Endothelial cell of umbilical vein (primary cell): ENCODE data around the gene SLC4A4. TPM values are rescaled to one million over a fixed set of nuclear protein-coding genes. Genes with fewer than 3 reads are reported as not detected.

Experiments used
- BruUV-seq: library from RNA; stranded (reverse); fragments of 400-500 nt; replicated peaks from 2 replicates; lab custom pipeline; 2021; lab: Mats Ljungman, UMichigan
- CTCF ChIA-PET: fragments of 300-600, 350-600 bp; sonication (Branson Sonifier 250); formaldehyde crosslinking; loops from one replicate; lab custom pipeline; 2021; ENCODE audit warnings: antibody characterized with exemption, inconsistent platforms; lab: Charles Lee
- POLR2A ChIA-PET: fragments of 300-600, 350-600 bp; sonication (Branson Sonifier 250); formaldehyde crosslinking; loops from one replicate; lab custom pipeline; 2021; ENCODE audit warnings: antibody characterized with exemption, inconsistent platforms; lab: Charles Lee
- DNase-seq: peaks from one replicate; pipeline ENCODE4 v3.0.0-alpha.2; 2011; ENCODE audit warnings: low read depth, low spot score
- FAIRE-seq: peaks from 2 replicates; lab custom pipeline; 2011; peaks lifted over from hg19 to GRCh38; lab: Jason Lieb, UNC
- H2AFZ ChIP-seq: 2 replicates; pipeline ENCODE4 v1.6.0; 2012; ENCODE audit warnings: low read depth, low read length, control low read depth, inconsistent platforms
- H3K27ac ChIP-seq: 2 replicates; pipeline ENCODE4 v1.5.1; 2011; ENCODE audit warnings: low read depth, mild to moderate bottlenecking, control low read depth, low read length, moderate library complexity; ENCODE audit not compliant: insufficient read depth
- H3K27me3 ChIP-seq, 2 experiments: 2 replicates each; pipeline versions ENCODE4 v1.6.0 to v1.6.1; 2011; ENCODE audit warnings: low read length in 2 of 2, mixed read lengths in 1 of 2; ENCODE audit not compliant: control insufficient read depth in 2 of 2, insufficient read depth in 2 of 2
- H3K36me3 ChIP-seq, 2 experiments: 2 replicates in 1 of 2; 3 replicates in 1 of 2; pipeline ENCODE4 v1.5.1; 2011; ENCODE audit warnings: low read length in 2 of 2, mild to moderate bottlenecking in 1 of 2, moderate library complexity in 1 of 2; ENCODE audit not compliant: control insufficient read depth in 2 of 2, insufficient read depth in 2 of 2; ENCODE audit errors: extremely low read depth in 1 of 2
- H3K4me1 ChIP-seq: 3 replicates; pipeline ENCODE4 v1.5.1; 2011; ENCODE audit warnings: mild to moderate bottlenecking, low read length; ENCODE audit not compliant: control insufficient read depth, insufficient read depth; ENCODE audit errors: extremely low read depth
- H3K4me2 ChIP-seq: 2 replicates; pipeline ENCODE4 v1.6.1; 2011; ENCODE audit warnings: low read length, control low read depth, mixed read lengths; ENCODE audit not compliant: insufficient read depth
- H3K4me3 ChIP-seq, 3 experiments: fragments of 200-600 bp in 1 of 3; sonication (generic), shearing (Covaris generic) in 1 of 3; replicated peaks in 1 of 3; 2 replicates each; pipeline ENCODE4 v1.5.1; 2011 to 2016; ENCODE audit warnings: control low read depth in 3 of 3, low read length in 3 of 3, mild to moderate bottlenecking in 2 of 3, inconsistent platforms in 1 of 3, low read depth in 1 of 3, moderate library complexity in 1 of 3; ENCODE audit not compliant: insufficient read depth in 1 of 3
- H3K79me2 ChIP-seq: 2 replicates; pipeline ENCODE4 v1.6.0; 2012; ENCODE audit warnings: low read length, inconsistent platforms; ENCODE audit not compliant: control insufficient read depth, insufficient read depth
- H3K9ac ChIP-seq: replicated peaks from 2 replicates; pipeline ENCODE3; 2011; ENCODE audit warnings: low read length, control low read depth; ENCODE audit not compliant: insufficient read depth; ENCODE audit errors: extremely low read depth
- H3K9me1 ChIP-seq: replicated peaks from 3 replicates; pipeline ENCODE4 v1.6.0; 2011; ENCODE audit warnings: mild to moderate bottlenecking, low read length; ENCODE audit not compliant: control insufficient read depth, insufficient read depth; ENCODE audit errors: extremely low read depth
- H3K9me3 ChIP-seq: replicated peaks from 2 replicates; pipeline ENCODE4 v1.5.1; 2012; ENCODE audit warnings: low read length, inconsistent platforms; ENCODE audit not compliant: control insufficient read depth, insufficient read depth
- H4K20me1 ChIP-seq: replicated peaks from 2 replicates; pipeline ENCODE3; 2011; ENCODE audit warnings: mild to moderate bottlenecking, low read length; ENCODE audit not compliant: control insufficient read depth, insufficient read depth; ENCODE audit errors: extremely low read depth
- EZH2 ChIP-seq: IDR thresholded peaks from 2 replicates; pipeline ENCODE4 v1.6.1; 2012; ENCODE audit warnings: borderline replicate concordance, low read depth, mild to moderate bottlenecking, moderate library complexity, low read length, inconsistent platforms; ENCODE audit not compliant: severe bottlenecking
- FOS ChIP-seq: IDR thresholded peaks from 2 replicates; pipeline ENCODE4 v1.6.1; 2011; ENCODE audit warnings: mild to moderate bottlenecking, low read length, moderate library complexity, borderline replicate concordance; ENCODE audit not compliant: insufficient read depth
- GATA2 ChIP-seq: IDR thresholded peaks from 2 replicates; pipeline ENCODE4 v1.7.0; 2011; ENCODE audit warnings: low read depth, mild to moderate bottlenecking, moderate library complexity, mixed read lengths, low read length; ENCODE audit not compliant: insufficient read length, insufficient read depth
- JUN ChIP-seq: IDR thresholded peaks from 2 replicates; pipeline ENCODE4 v1.6.1; 2011; ENCODE audit warnings: borderline replicate concordance, low read depth; ENCODE audit not compliant: insufficient read length, insufficient read depth
- MYC ChIP-seq: IDR thresholded peaks from one replicate; pipeline ENCODE4 v1.6.1; 2011; ENCODE audit warnings: mild to moderate bottlenecking, low read depth, low read length
- POLR2A ChIP-seq: IDR thresholded peaks from 2 replicates; pipeline ENCODE4 v1.6.1; 2012; ENCODE audit warnings: low read depth, mild to moderate bottlenecking, control low read depth, low read length
- POLR2AphosphoS5 ChIP-seq: IDR thresholded peaks from 2 replicates; pipeline ENCODE4 v1.6.1; 2012; ENCODE audit warnings: low read depth, mild to moderate bottlenecking, control low read depth, low read length, moderate library complexity; ENCODE audit not compliant: insufficient read depth
- dilution Hi-C: fragments of 300-500 bp; cut with MboI; formaldehyde crosslinking; loops from one replicate; pipeline ENCODE4 v1.15.0; 2019; ENCODE audit warnings: low sequenced_read_pairs; ENCODE audit not compliant: extremely low pct_ligation_motif_present
- intact Hi-C: fragments of 100-400 bp; cut with micrococcal nuclease; formaldehyde crosslinking; loops from one replicate; pipeline ENCODE4 v1.10.0; 2022
- polyA plus RNA-seq, 4 experiments: library from polyadenylated mRNA; depleted of rRNA in 3 of 4; stranded (reverse) in 3 of 4; unstranded in 1 of 4; fragments of >200 nt; gene quantifications; 2 replicates each; pipeline versions ENCODE4 v1.2.1 to v1.2.3, GENCODE V29; 2011 to 2012; ENCODE audit warnings: missing spikeins in 1 of 4
- total RNA-seq: library from RNA; stranded (reverse); gene quantifications from 2 replicates; pipeline ENCODE4 v1.2.3, GENCODE V29; 2021
- TF ChIP-seq, protein P1 (sequence below): IDR thresholded peaks from 2 replicates; pipeline ENCODE4 v1.6.1; 2011; ENCODE audit not compliant: insufficient read depth, insufficient read length
- TF ChIP-seq, protein P2 (sequence below), 2 donors: IDR thresholded peaks; 1 replicate in 1 of 2; 2 replicates in 1 of 2; pipeline ENCODE4 v1.5.1; 2011; ENCODE audit warnings: low read length in 2 of 2, mild to moderate bottlenecking in 2 of 2, moderate library complexity in 2 of 2, control low read depth in 1 of 2, inconsistent platforms in 1 of 2, low read depth in 1 of 2; ENCODE audit not compliant: insufficient read depth in 1 of 2; ENCODE audit errors: extremely low read depth in 1 of 2

The SLC4A4 gene
- total and polyA plus RNA-seq, 2 donors (not counting 3 experiments of a cell fraction or from before 2014, with no cell fraction given), result not detected

DNA sequence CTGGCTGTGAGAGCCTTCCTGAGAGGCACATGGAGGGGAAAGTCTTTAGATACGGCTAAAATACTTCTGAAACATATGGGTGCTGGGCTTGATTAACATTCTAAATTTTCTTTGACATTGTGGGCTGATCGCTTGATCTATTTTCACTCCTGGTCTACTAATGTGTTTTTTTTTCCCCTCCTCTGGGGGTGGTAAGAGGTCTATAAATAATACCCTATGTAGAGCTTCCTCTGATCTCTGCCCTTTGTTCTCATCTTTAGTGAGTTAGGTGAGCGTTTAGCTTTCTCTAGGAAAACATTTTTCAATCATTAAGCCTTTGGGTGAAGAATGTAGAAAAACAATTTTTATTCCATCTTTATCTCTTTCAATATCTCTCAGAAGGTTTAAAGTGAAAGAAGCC is 9.8 kb downstream of the SLC4A4 start:
- BruUV-seq, result no TSS peak

More for the DNA sequence above, 9.8 kb downstream of the SLC4A4 start:
- DNase-seq (no peak), FAIRE-seq (no peak)
- Histone ChIP-seq H4K20me1 (no peaks in the 10 kb centered on the region), H3K27ac (no peak overlapping the region), H3K9ac (no peak overlapping the region), H3K4me1 (no peaks in the 10 kb centered on the region), H3K4me2 (no peak overlapping the region), H3K36me3 (no peaks in the 10 kb centered on the region), H3K9me3 (no peaks in the 10 kb centered on the region), H3K9me1 (no peaks in the 10 kb centered on the region), H2AFZ (no peak overlapping the region), H3K27me3 (no peaks in the 10 kb centered on the region), H3K4me3 (no peak overlapping the region), H3K79me2 (no peaks in the 10 kb centered on the region)
- TF ChIP-seq, protein P1, sequence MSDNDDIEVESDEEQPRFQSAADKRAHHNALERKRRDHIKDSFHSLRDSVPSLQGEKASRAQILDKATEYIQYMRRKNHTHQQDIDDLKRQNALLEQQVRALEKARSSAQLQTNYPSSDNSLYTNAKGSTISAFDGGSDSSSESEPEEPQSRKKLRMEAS, result no peak
- TF ChIP-seq POLR2A (no peak), GATA2 (no peak), EZH2 (no peak), JUN (no peak), FOS (no peak), POLR2AphosphoS5 (no peak), MYC (no peak)
- TF ChIP-seq, protein P2, sequence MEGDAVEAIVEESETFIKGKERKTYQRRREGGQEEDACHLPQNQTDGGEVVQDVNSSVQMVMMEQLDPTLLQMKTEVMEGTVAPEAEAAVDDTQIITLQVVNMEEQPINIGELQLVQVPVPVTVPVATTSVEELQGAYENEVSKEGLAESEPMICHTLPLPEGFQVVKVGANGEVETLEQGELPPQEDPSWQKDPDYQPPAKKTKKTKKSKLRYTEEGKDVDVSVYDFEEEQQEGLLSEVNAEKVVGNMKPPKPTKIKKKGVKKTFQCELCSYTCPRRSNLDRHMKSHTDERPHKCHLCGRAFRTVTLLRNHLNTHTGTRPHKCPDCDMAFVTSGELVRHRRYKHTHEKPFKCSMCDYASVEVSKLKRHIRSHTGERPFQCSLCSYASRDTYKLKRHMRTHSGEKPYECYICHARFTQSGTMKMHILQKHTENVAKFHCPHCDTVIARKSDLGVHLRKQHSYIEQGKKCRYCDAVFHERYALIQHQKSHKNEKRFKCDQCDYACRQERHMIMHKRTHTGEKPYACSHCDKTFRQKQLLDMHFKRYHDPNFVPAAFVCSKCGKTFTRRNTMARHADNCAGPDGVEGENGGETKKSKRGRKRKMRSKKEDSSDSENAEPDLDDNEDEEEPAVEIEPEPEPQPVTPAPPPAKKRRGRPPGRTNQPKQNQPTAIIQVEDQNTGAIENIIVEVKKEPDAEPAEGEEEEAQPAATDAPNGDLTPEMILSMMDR (IDR thresholded peaks at IDR 0.05; ENCODE audit: extremely low read depth in 1 of 2, insufficient read depth in 1 of 2, low read depth in 1 of 2, low read length in 2 of 2), result no peak
- dilution Hi-C loops, result no loop called here
- CTCF ChIA-PET, result no interaction called here
- POLR2A ChIA-PET, result no interaction called here
- intact Hi-C loops, result no loop called here
